ENCODE results near the gene KIF1C.

DNA sequence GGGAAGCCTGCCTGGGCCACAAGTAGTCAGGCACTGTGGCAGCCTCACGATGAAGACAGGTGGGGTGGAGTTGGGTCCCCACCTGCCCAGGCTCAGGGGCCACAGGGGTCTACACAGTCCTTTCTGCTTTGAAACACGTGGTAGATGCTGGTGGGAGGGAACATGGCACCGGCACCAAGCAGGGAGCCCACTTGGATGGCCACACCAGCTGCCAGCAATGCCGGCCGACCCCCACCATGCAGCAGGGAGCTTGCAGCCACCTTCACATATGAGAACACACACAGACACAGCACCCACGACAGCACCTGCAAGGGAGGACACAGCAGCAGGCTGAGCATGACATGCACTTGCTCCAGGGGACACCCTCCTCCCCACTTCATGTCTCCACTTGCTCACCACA is 35.1 kb downstream of the KIF1C start:
- TF ChIP-seq CBFB (CRISPR knock-in tag; IDR thresholded peaks at IDR 0.05; ENCODE audit: low read depth): no peak
- TF ChIP-seq MLX (CRISPR knock-in tag; IDR thresholded peaks at IDR 0.05): no peak

Measured in WTC11 (cell line).